ENCODE results near the gene CFD.

DNA sequence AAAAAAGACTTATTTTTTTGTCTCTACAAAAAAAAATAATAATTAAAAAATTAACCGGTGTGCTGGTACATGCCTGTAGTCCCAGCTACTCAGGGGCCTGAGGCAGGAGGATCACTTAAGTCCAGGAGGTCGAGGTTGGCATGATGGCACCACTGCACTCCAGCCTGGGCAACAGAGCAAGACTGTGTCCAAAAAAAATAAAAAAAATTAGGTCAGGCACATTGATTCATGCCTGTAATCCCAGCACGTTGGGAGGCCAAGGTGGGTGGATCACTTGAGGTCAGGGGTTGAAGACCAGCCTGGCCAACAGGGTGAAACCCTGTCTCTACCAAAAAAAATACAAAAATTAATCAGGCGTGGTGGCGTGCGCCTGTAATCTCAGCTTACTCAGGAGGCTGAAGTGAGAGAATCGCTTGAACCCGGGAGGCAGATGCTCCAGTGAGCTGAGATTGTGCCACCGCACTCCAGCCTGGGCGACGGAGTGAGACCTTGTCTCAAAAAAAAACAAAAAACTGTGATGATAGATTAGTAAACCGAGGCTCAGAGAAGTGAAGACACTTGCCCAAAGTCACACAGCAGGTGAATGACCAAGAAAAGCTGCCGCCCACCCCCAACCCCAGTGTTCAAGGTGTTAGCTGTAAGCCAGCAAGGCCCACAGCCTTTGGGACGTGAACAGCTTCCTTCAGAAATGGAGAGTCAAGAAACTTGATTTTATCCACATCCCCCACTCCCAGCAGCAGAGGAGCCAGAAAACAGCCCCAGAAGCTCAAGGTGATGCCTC is 43.2 kb downstream of the CFD start:
- TF ChIP-seq EZH2phosphoT487 (IDR thresholded peaks at IDR 0.05; ENCODE audit: insufficient read depth, low read depth) (no peak), EZH2 (IDR thresholded peaks at IDR 0.05; ENCODE audit: insufficient read depth, poor library complexity, severe bottlenecking) (no peak)

All from GM23248 (cell line).